GM18867 (cell line): ENCODE results near the gene LYL1.

ENCODE experiments used
- ATAC-seq: cut with Tn5 transposase; IDR thresholded peaks from one replicate; pipeline ENCODE4 v1.9.1; 2021; ENCODE audit warnings: mild to moderate bottlenecking, moderate library complexity; ENCODE audit not compliant: unreplicated experiment

Gene LYL1

GRCh38 chr19:13094106-13094504 lies 8.6 kb downstream of the LYL1 start:
- no peak for ATAC-seq

- peak; percentile 60 for ATAC-seq
These were observed 9.1 kb downstream of the LYL1 start for GRCh38 chr19:13093407-13094105.

- no peak for ATAC-seq
These were observed 9.9 kb downstream of the LYL1 start for GRCh38 chr19:13092606-13093235.

GRCh38 chr19:13092158-13092543 lies 10.5 kb downstream of the LYL1 start:
- ATAC-seq: no peak

- no peak for ATAC-seq
These were observed 11.1 kb downstream of the LYL1 start for GRCh38 chr19:13091400-13092157.

- ATAC-seq: no peak
These were observed 12.0 kb downstream of the LYL1 start for GRCh38 chr19:13090511-13091231.

GRCh38 chr19:13089857-13090507 lies 12.7 kb downstream of the LYL1 start:
- no peak for ATAC-seq

- no peak for ATAC-seq
These were observed 13.4 kb downstream of the LYL1 start for GRCh38 chr19:13089139-13089856.

- ATAC-seq: no peak
These were observed 14.7 kb downstream of the LYL1 start for GRCh38 chr19:13087795-13088537.

GRCh38 chr19:13087295-13087694 lies 15.4 kb downstream of the LYL1 start:
- ATAC-seq: no peak

GRCh38 chr19:13086341-13086740 lies 16.3 kb downstream of the LYL1 start:
- ATAC-seq: no peak

GRCh38 chr19:13085666-13086065 lies 17.0 kb downstream of the LYL1 start:
- ATAC-seq: no peak

- no peak for ATAC-seq
These were observed 19.0 kb downstream of the LYL1 start for GRCh38 chr19:13083627-13084026.

- ATAC-seq: no peak
These were observed 19.7 kb downstream of the LYL1 start for GRCh38 chr19:13083008-13083404.

GRCh38 chr19:13082192-13083007 lies 20.3 kb downstream of the LYL1 start:
- ATAC-seq: no peak

- ATAC-seq: no peak
These were observed 23.1 kb downstream of the LYL1 start for GRCh38 chr19:13079542-13079986.

- ATAC-seq: no peak
These were observed 23.6 kb downstream of the LYL1 start for GRCh38 chr19:13078897-13079541.

- ATAC-seq: no peak
These were observed 24.3 kb downstream of the LYL1 start for GRCh38 chr19:13078381-13078780.
